Mesenchymal stem cell (in vitro differentiated cells and primary cell): ENCODE data around the gene CABCOCO1.

Experiments used
- DNase-seq: peaks from one replicate; pipeline ENCODE4 v3.0.0-alpha.2; 2013
- H2AFZ ChIP-seq: one replicate; pipeline ENCODE4 v1.6.1; 2013; ENCODE audit warnings: low read depth, mild to moderate bottlenecking, control low read depth, inconsistent platforms, low read length, moderate library complexity
- H2AK5ac ChIP-seq: 2 replicates; pipeline ENCODE4 v1.6.1; 2013; ENCODE audit warnings: low read length, moderate library complexity, mild to moderate bottlenecking, inconsistent platforms; ENCODE audit not compliant: severe bottlenecking
- H2BK120ac ChIP-seq: one replicate; pipeline ENCODE4 v1.6.1; 2013; ENCODE audit warnings: low read depth, mild to moderate bottlenecking, inconsistent platforms, low read length, moderate library complexity
- H2BK12ac ChIP-seq, 2 experiments: one replicate each; pipeline ENCODE4 v1.6.1; 2013; ENCODE audit warnings: inconsistent platforms in 2 of 2, low read length in 2 of 2, mild to moderate bottlenecking in 2 of 2, moderate library complexity in 2 of 2, control low read depth in 1 of 2
- H2BK15ac ChIP-seq: one replicate; pipeline ENCODE4 v1.6.1; 2013; ENCODE audit warnings: mild to moderate bottlenecking, low read depth, inconsistent platforms; ENCODE audit not compliant: poor library complexity, severe bottlenecking
- H2BK5ac ChIP-seq: 2 replicates; pipeline ENCODE4 v1.6.1; 2013; ENCODE audit warnings: low read depth, mild to moderate bottlenecking, low read length, control low read depth, inconsistent platforms; ENCODE audit not compliant: poor library complexity, severe bottlenecking
- H3K14ac ChIP-seq, 2 experiments: one replicate each; pipeline ENCODE4 v1.6.1; 2013; ENCODE audit warnings: inconsistent platforms in 2 of 2, low read length in 2 of 2, control low read depth in 1 of 2, mild to moderate bottlenecking in 1 of 2, moderate library complexity in 1 of 2
- H3K18ac ChIP-seq, 2 experiments: one replicate each; pipeline ENCODE4 v1.6.1; 2013; ENCODE audit warnings: inconsistent platforms in 2 of 2, low read length in 2 of 2, control low read depth in 1 of 2, low read depth in 1 of 2, mild to moderate bottlenecking in 1 of 2
- H3K23ac ChIP-seq, 2 experiments: one replicate each; pipeline ENCODE4 v1.6.1; 2013; ENCODE audit warnings: inconsistent platforms in 2 of 2, low read length in 2 of 2, mild to moderate bottlenecking in 2 of 2, moderate library complexity in 2 of 2, control low read depth in 1 of 2
- H3K27ac ChIP-seq: 2 replicates; pipeline ENCODE4 v1.5.1; 2013; ENCODE audit warnings: mild to moderate bottlenecking, moderate library complexity, low read length, control low read depth, inconsistent platforms; ENCODE audit not compliant: poor library complexity, severe bottlenecking
- H3K27me3 ChIP-seq, 2 experiments: 2 replicates each; pipeline versions ENCODE4 v1.6.1 to v1.7.0; 2013; ENCODE audit warnings: low read length in 2 of 2, mild to moderate bottlenecking in 2 of 2, moderate library complexity in 2 of 2, control low read depth in 1 of 2, inconsistent platforms in 1 of 2; ENCODE audit not compliant: control insufficient read depth in 1 of 2, insufficient read depth in 1 of 2
- H3K36me3 ChIP-seq, 2 experiments: 2 replicates each; pipeline versions ENCODE4 v1.6.1 to v1.7.0; 2013; ENCODE audit warnings: low read length in 2 of 2, control low read depth in 1 of 2, inconsistent platforms in 1 of 2, low read depth in 1 of 2, mild to moderate bottlenecking in 1 of 2; ENCODE audit not compliant: insufficient read depth in 2 of 2, control insufficient read depth in 1 of 2
- H3K4ac ChIP-seq, 2 experiments: one replicate each; pipeline ENCODE4 v1.6.1; 2013; ENCODE audit warnings: inconsistent platforms in 2 of 2, low read length in 2 of 2, mild to moderate bottlenecking in 2 of 2, moderate library complexity in 2 of 2, control low read depth in 1 of 2, low read depth in 1 of 2
- H3K4me1 ChIP-seq: 2 replicates; pipeline ENCODE4 v1.6.1; 2013; ENCODE audit warnings: low read depth, low read length, control low read depth; ENCODE audit not compliant: control insufficient read depth, insufficient read depth
- H3K4me2 ChIP-seq: 2 replicates; pipeline ENCODE4 v1.6.1; 2013; ENCODE audit warnings: low read length, mild to moderate bottlenecking, inconsistent platforms; ENCODE audit not compliant: poor library complexity, severe bottlenecking
- H3K4me3 ChIP-seq, 2 experiments: 2 replicates each; pipeline versions ENCODE4 v1.5.1 to v1.7.0; 2013; ENCODE audit warnings: low read length in 2 of 2, mild to moderate bottlenecking in 2 of 2, control low read depth in 1 of 2, low read depth in 1 of 2; ENCODE audit not compliant: insufficient read depth in 1 of 2
- H3K79me1 ChIP-seq: replicated peaks from 2 replicates; pipeline ENCODE4 v1.6.1; 2013; ENCODE audit warnings: mild to moderate bottlenecking, control low read depth, low read length, inconsistent platforms; ENCODE audit not compliant: poor library complexity, severe bottlenecking
- H3K9ac ChIP-seq: 2 replicates; pipeline ENCODE4 v1.7.0; 2013; ENCODE audit warnings: mild to moderate bottlenecking, low read length, moderate library complexity
- H3K9me3 ChIP-seq: 2 replicates; pipeline ENCODE4 v1.7.0; 2013; ENCODE audit warnings: mild to moderate bottlenecking, low read length; ENCODE audit not compliant: control insufficient read depth
- H4K8ac ChIP-seq: one replicate; pipeline ENCODE4 v1.6.1; 2013; ENCODE audit warnings: inconsistent platforms, mild to moderate bottlenecking, low read length, moderate library complexity
- H4K91ac ChIP-seq: one replicate; pipeline ENCODE4 v1.6.1; 2013; ENCODE audit warnings: mild to moderate bottlenecking, low read length, inconsistent platforms
- WGBS: methylation state at CpG from one replicate; pipeline ENCODE4 v1.1.7; 2013; ENCODE audit warnings: mixed read lengths; 5-methylcytosine and 5-hydroxymethylcytosine counted together

Gene CABCOCO1

DNA sequence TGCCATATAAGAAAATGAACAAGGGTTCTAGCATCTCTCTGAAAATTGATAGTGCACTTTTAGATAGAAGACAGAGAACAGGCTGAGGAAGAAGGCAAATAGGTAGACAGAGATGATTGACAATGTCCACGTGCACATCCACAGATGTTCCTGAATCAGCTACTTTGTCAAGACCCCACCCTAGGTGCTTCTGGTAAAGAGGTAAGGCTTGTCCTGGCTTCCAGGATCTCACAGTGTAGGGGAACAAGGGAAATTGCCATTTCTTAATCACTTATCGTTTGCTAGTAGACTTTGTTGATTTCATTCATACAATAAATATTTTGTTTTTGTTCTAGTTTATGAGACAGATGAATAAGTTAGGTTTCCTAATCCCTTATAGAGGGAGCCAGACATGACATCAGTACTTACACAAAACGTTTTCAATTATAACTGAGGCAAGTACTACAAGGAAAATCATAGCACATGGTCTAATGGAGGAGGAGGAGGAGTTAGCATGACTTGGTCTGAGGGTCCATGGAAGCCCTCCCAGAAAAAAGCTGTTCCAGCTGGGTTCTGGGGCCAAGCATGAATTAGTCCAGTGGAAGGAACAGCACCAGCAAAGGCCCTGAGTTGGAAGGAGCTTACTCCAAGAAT, 122.9 kb downstream of the CABCOCO1 start:
- H3K9ac ChIP-seq: peak overlapping the region; percentile 83
- no peak overlapping the region for H3K27ac ChIP-seq
- no peaks in the 10 kb centered on the region for H3K4me1 ChIP-seq
- H3K36me3 ChIP-seq: no peaks in the 10 kb centered on the region
- no peak overlapping the region for H3K4ac ChIP-seq
- no peak overlapping the region for H2BK5ac ChIP-seq
- no peak overlapping the region for H2BK15ac ChIP-seq
- no peak for DNase-seq
- no peak overlapping the region for H4K8ac ChIP-seq
- no peak overlapping the region for H3K23ac ChIP-seq
- peak overlapping the region; percentile 14 for H2AFZ ChIP-seq
- peak overlapping the region; percentile 24 to 59 for H2BK12ac ChIP-seq
- H3K4me2 ChIP-seq: no peak overlapping the region
- no peak overlapping the region for H2BK120ac ChIP-seq
- no peak overlapping the region for H3K4me3 ChIP-seq
- no peak overlapping the region for H4K91ac ChIP-seq
- 83% methylated on average over 1 of the region's 3 CpGs for WGBS
- no peaks in the 10 kb centered on the region for H3K9me3 ChIP-seq
- no peaks in the 10 kb centered on the region for H3K79me1 ChIP-seq
- no peak overlapping the region for H3K14ac ChIP-seq
- peak overlapping the region in 1 of 2 experiments; percentile 37 for H3K18ac ChIP-seq
- H2AK5ac ChIP-seq: peak overlapping the region; percentile 85
- H3K27me3 ChIP-seq: no peaks in the 10 kb centered on the region

DNA sequence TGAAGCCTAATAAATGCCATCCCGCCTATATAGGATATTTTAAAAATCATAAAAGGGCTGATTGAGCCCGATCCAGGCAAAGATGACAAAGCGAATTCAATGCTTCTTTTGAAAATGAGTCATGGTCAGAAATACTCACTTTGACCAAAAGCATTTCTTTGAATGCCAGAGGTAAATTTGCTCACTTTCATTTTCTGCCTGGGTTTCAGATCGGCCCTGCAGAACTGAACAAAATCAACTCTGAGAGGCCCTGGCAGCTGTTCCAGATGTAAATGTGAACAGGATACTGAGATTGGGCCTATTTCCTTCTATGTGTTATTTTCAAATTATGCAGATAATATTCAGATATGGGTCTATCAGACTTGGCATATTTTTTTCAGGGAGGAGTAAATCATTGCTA, 124.0 kb downstream of the CABCOCO1 start:
- H3K9ac ChIP-seq: peak overlapping the region; percentile 83
- H2AK5ac ChIP-seq: no peak overlapping the region
- no peak overlapping the region for H3K23ac ChIP-seq
- no peaks in the 10 kb centered on the region for H3K9me3 ChIP-seq
- H2AFZ ChIP-seq: no peak overlapping the region
- no peak overlapping the region for H3K14ac ChIP-seq
- no peaks in the 10 kb centered on the region for H3K79me1 ChIP-seq
- no peak overlapping the region for H3K4me2 ChIP-seq
- H2BK5ac ChIP-seq: no peak overlapping the region
- H2BK12ac ChIP-seq: no peak overlapping the region
- H4K91ac ChIP-seq: no peak overlapping the region
- H3K27ac ChIP-seq: peak overlapping the region; percentile 56
- DNase-seq: peak; percentile 78
- peaks cover 3% of the 10 kb centered on the region for H3K4me1 ChIP-seq
- H3K27me3 ChIP-seq: no peaks in the 10 kb centered on the region
- no peak overlapping the region for H3K4ac ChIP-seq
- WGBS: 20% methylated on average over 4 of the region's 4 CpGs
- no peak overlapping the region for H2BK120ac ChIP-seq
- no peak overlapping the region for H4K8ac ChIP-seq
- no peak overlapping the region for H2BK15ac ChIP-seq
- H3K36me3 ChIP-seq: no peaks in the 10 kb centered on the region
- H3K18ac ChIP-seq: no peak overlapping the region
- peak overlapping the region in 1 of 2 experiments; percentile 48 for H3K4me3 ChIP-seq

DNA sequence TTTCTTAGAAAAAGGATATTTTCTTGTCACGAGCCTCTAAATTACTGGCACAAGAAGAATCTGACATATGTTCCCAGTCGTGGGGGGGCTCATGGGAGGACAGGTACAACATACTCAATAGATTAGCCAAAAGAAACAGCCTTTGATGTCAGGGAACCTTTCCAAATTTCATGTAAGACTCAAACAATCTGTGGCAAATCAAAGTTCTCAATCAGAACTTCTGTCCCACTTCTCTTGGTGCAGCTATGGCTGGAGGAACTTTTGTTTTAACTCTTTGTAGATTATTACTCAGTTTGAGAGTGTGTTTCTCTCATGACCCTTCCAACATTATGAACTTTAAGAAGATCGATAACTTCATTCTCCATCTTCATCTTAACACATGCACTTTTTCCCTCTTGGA, 124.4 kb downstream of the CABCOCO1 start:
- Histone ChIP-seq H3K27me3 (no peaks in the 10 kb centered on the region), H3K27ac (peak overlapping the region; percentile 56), H3K4me3 (peak overlapping the region in 1 of 2 experiments; percentile 48), H3K14ac (no peak overlapping the region), H4K91ac (no peak overlapping the region), H3K18ac (peak overlapping the region in 1 of 2 experiments; percentile 69), H3K23ac (no peak overlapping the region), H2BK120ac (no peak overlapping the region), H3K9me3 (no peaks in the 10 kb centered on the region), H3K4me2 (no peak overlapping the region), H3K9ac (peak overlapping the region; percentile 83), H3K4me1 (peaks cover 3% of the 10 kb centered on the region), H2AK5ac (no peak overlapping the region), H4K8ac (no peak overlapping the region), H3K36me3 (no peaks in the 10 kb centered on the region), H2BK5ac (no peak overlapping the region), H2AFZ (no peak overlapping the region), H2BK12ac (no peak overlapping the region), H2BK15ac (peak overlapping the region; percentile 45), H3K79me1 (no peaks in the 10 kb centered on the region), H3K4ac (no peak overlapping the region)
- 87% methylated on average over 2 of the region's 3 CpGs for WGBS
- no peak for DNase-seq

DNA sequence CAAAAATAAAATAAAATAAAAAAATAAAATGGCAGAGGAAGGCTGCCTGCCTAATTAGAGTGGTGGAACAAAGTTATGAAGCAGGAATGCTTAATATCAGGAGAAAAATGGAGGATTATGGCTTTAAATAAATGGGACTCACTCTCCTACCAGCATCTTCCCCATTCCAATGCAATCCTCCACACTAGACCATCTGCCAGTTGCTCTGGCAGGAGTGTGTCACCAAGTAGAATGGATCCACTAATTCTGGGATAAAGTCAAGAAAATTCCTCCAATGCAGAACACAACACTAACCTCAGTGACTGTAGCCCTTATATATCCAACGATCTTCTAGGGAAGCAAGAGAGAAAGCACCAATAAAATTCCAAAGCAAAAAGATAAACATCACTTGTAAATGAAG, 126.3 kb downstream of the CABCOCO1 start:
- Histone ChIP-seq H3K4me3 (no peak overlapping the region), H3K4me1 (peaks cover 3% of the 10 kb centered on the region), H3K4me2 (no peak overlapping the region), H3K36me3 (no peaks in the 10 kb centered on the region), H4K91ac (no peak overlapping the region), H4K8ac (no peak overlapping the region), H3K14ac (no peak overlapping the region), H3K4ac (no peak overlapping the region), H3K18ac (no peak overlapping the region), H3K9me3 (no peaks in the 10 kb centered on the region), H2BK12ac (peak overlapping the region; percentile 39 to 49), H2BK15ac (no peak overlapping the region), H2AK5ac (no peak overlapping the region), H3K9ac (no peak overlapping the region), H2AFZ (no peak overlapping the region), H3K23ac (no peak overlapping the region), H2BK5ac (no peak overlapping the region), H3K27ac (no peak overlapping the region), H2BK120ac (no peak overlapping the region), H3K79me1 (no peaks in the 10 kb centered on the region), H3K27me3 (no peaks in the 10 kb centered on the region)
- WGBS: 86% methylated on average over 1 of the region's 1 CpG
- no peak for DNase-seq
